SHP77 treated with DMSO at 0.1 percent for 48 hours (cell line): ENCODE measurements around the gene RAPGEF1.

Experiments
- DNase-seq: peaks from one replicate; lab custom pipeline; 2025; lab: John Stamatoyannopoulos, UW

The RAPGEF1 gene

GRCh38 chr9:131747352-131747751 is 7.5 kb upstream of the RAPGEF1 start:
- peak; percentile 44 for DNase-seq

DNA sequence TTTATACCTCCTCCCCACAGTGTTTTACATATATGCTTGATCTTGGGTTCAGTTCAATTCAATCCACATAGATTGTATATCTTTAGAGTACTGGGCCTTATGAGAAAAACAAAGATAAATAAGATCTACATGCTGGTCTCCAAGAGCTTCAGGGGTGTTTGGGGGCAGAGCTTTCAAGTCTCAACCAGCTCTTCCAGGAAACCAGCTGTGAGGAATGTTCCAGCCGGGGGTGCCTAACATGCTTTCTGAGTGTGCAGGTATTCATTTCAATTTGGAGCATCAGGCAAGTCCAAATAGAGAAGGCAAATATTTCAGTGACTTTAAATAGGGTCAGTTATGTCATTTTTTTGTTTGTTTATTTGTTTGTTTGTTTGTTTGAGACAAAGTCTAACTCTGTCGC is 5.7 kb upstream of the RAPGEF1 start:
- DNase-seq: no peak

- no peak for DNase-seq
These were observed 4.9 kb upstream of the RAPGEF1 start for GRCh38 chr9:131744720-131745201.

DNA sequence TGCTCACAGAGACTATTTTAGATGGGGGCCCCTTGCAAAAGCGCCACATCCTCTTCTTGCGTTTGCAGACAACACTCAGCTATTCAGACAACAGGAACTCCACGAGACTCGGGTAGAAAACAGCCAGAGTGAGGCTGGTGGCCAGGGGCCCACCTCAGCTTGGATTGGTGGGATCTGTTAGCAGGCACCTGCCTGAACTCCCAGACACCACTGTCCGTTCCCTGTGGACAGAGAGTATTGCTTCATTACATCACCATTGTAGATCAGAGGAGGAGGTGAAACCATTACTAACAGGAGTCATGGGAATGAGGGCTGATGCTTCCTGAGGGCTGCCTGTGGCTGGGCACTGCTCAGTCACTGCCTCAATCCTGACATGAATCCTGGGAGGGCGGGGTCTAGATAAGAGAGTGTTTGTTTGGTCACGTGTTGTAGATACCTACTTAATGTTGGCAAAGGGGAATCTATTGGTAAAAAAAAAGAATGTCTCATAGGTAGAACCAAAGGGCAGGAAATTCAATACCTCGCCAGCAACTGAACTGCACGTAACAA is 4.4 kb upstream of the RAPGEF1 start:
- no peak for DNase-seq

DNA sequence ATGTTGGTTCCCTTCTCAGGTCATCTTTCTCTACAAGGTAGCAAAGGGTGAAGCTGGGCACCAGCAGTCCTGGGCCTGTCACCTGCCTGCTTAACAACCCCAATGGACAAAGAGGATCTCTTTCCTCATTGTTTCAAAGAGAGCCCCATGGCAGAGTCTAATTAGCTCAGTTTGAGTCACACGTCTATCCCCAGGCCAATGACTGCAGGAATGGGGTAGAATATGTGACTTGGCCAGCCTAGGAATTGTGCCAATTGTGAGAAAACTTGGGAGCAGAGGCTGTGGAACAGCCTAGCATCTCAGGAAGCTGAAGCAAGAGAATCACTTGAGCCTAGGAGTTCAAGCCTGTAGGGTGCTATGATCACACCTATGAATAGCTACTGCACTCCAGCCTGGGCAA is 3.6 kb upstream of the RAPGEF1 start:
- no peak for DNase-seq

DNA sequence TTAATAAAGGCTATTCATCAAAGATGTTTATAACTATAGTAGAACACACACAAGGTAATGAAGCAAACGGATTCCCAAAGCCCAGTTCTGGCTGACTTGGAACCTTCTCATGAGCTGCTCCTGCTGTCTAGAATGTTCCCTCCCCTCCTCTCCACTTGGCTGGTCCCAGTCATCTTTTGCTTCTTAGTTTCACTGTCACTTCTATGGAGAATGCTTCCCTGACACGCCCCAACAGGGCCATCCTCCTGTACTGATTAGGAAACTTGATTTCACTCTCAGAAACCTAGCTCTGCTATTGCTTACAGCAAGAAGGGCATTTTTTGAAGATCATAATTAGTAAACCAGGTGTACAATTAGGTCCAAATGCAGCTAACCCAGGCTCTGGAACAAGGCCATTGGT is 3.2 kb upstream of the RAPGEF1 start:
- DNase-seq: no peak

GRCh38 chr9:131740898-131741297 is 1.0 kb upstream of the RAPGEF1 start:
- no peak for DNase-seq

- no peak for DNase-seq
These were observed 530 bp downstream of the RAPGEF1 start for GRCh38 chr9:131739133-131739958.

DNA sequence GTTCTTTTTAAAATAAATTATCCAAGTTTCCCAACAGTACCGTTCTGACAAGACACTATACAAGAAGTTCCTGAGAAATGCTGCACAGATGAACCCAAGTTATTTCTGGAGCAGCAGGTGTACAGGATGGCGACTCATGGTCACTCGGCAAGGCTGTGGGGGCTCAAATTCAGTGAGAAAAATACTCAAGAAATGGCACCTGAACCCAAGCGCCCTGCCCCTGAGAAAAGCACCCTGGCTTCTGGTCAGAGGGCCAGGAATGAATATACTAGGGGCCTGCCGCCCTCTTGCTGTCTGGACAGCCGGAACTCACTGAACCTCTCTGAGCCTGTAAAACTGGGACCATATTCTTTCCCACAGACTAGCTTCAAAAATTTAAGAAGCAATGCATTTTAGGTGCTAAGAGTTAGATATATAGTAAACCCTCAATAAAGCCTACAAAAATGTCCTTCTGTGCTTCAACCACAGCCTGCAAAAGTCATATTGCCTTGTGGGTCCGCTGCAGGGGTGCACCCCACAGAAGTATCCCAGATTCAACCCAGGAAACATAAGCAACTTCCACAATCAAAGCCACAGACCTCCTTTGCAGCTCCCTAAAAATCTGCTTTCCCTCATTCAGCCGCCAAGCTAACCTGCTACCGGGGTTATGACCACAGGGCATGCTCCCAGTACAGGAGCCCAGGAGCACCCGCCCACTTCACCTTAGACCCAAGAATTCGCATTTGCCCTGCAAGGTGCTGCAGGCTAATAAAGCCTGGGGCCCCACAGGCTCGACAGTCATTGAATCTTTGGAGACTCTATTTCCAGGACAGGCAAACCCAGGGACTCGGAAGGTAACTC is 1.4 kb downstream of the RAPGEF1 start:
- no peak for DNase-seq

- no peak for DNase-seq
These were observed 2.5 kb downstream of the RAPGEF1 start for GRCh38 chr9:131737426-131737825.

DNA sequence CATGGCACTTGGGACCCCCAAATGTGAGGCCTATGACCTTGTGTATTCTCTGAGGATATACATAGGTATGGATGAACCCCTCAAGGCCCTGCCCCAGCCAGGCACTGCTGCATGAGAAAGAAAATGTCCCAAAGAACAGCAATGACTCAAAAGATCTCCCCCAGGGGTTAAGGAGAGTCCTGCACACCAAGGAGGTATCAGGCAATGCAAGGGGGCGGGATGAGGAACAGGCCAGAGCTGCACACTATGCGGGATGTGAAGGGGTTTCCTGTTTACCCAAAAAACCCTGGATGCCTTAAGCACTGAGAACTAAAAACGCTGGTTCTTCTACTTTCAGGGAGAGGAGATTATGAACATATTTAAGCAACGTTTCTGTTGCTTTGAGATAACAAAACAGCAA is 3.4 kb downstream of the RAPGEF1 start:
- no peak for DNase-seq

DNA sequence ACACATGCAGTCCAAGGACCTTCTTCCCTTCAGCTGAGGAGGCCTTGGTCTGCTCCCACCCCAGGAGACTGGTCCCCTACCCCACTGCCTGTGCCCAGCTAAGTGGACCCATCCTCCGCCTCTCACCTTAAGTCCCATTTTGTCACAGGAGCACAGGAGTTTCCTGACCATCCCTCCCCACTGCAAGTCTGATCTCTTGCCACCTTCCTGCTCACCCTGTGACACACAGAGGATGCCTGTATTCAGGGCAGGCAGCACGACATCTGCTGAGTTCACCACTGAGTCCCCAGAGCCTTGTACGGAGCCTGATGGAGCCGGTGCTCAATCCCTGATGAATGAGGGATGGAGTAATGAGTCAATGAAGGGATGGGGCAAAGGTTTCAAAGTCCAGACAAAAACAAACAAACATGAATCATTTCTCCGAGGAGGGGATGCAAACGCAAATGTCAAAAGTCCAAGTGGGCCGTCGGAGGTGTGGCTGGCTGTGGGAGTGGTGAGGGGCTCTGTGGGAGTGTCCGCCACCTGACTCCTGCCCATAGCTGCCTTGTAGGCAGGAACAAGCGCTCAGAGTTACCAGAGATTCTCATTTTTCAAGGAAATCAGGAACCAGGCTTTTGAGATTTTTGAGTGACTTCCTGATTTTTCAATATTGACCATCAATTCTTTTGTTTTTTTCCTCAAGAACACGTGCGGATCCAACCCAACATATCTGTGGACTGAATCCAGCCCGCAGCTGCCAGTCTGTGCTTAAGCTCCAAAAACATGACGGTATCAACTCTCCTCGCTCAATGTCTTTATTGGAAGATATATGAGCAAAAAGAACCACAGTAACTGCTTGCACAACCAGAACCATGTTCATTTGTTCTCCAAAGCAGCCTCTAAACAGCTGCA is 4.4 kb downstream of the RAPGEF1 start:
- no peak for DNase-seq

- DNase-seq: no peak
These were observed 5.1 kb downstream of the RAPGEF1 start for GRCh38 chr9:131734781-131735180.

GRCh38 chr9:131734165-131734610 is 5.7 kb downstream of the RAPGEF1 start:
- no peak for DNase-seq

GRCh38 chr9:131733541-131734061 is 6.3 kb downstream of the RAPGEF1 start:
- no peak for DNase-seq

DNA sequence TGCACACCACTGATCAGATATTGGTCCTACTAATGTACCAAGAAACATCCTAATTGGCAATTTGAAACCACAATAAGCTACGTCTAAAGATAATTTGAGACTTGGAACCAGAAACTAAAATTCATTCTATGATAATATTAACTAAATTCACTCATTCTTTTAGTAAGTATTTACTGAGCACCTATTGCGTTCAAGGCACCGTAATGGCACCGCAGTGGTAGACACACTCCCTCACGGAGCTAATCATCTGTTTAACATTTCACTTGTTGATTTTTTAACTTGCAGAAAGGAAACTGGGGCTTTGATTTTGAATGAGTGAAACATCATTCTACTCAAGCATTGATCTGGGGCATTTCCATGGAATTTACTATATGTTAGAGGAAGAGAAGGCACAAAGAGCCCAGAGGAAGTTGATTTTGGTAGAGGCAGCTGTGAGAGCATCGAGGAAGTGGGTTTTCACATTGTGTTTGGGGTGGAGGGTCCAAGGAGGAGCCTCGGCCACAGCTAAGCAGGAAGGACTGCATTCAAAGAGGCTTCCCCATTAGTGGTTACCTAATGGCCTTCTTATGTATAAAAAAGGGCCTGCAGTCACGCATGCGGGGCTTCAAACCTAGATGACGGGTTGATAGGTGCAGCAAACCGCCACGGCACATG is 7.1 kb downstream of the RAPGEF1 start:
- no peak for DNase-seq

- no peak for DNase-seq
These were observed 7.8 kb downstream of the RAPGEF1 start for GRCh38 chr9:131732061-131732526.

- DNase-seq: no peak
These were observed 8.2 kb downstream of the RAPGEF1 start for GRCh38 chr9:131731644-131732043.

DNA sequence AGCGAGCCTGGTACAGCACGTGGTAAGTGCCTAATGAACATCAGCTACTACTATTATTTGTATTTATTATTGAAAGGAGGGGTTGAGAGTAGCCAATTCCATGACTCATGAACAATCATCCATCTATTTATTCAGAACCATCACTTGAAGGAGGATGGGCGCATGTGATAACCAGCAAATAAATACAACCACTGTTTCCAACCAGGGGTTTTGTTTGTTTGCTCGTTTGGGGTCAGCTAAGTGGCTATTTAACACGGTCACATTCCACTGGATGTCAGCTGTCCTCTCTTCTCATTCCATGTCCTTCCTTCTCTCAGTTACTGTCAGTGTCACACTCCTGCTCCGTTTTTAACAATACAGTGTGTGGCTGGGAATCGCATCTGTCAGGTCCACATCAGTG is 8.6 kb downstream of the RAPGEF1 start:
- no peak for DNase-seq

DNA sequence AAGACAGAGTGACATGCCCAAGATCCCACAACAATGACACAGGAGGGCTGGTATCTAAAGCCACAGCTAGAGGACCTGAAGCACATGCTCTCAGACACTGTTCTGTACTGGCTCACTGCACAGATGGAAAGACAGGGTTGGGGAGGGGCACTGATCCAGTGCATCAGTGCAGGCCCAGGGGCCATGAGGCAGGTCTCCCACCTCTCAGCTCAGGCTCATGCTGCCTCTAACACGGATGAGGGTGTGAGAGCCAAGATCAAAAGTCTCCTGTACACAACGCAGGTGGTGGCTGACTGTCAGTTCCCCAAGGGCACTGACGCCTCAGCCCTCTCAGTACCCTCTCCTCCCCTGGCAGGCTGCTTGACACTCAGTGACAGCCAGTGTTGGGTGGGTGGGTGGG is 10.9 kb downstream of the RAPGEF1 start:
- no peak for DNase-seq

DNA sequence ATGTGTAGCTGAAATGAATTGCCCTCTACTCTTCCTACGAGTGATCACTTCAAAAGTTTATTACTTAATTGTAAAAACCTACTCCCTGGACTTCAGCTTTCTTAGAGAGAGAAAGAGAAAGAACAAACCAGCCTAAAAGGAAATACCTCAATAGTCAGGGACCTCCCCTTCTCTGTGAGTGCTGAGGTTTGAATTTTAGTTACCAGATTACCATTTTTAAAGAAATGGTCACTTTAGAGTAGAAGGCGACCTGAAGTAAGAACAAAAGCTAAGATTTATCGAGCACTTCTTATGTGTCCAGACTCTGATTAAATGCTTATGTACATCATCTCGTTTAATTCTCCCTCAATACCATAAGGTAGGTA is 11.3 kb downstream of the RAPGEF1 start:
- no peak for DNase-seq
